ENCODE data around the gene TGIF2. TPM values are rescaled to one million over a fixed set of nuclear protein-coding genes. Genes with fewer than 3 reads are reported as not detected.

The TGIF2 gene
- total and polyA plus RNA-seq, 9 of the 15 experiments (the other 6 are each of a cell fraction or from before 2014, with no cell fraction given): 6.8 to 27.8 (median 15.7) TPM

GRCh38 chr20:36606158-36607066 is 33.0 kb downstream of the TGIF2 start (continued):
- TF ChIP-seq BRF2 (IDR thresholded peaks at IDR 0.05; ENCODE audit: borderline replicate concordance, insufficient read depth, insufficient read length): no peak
- no peak for TF ChIP-seq ELK1 (CRISPR knock-in tag; IDR thresholded peaks at IDR 0.05)
- no peak for TF ChIP-seq CCAR2 (IDR thresholded peaks at IDR 0.05; ENCODE audit: low read depth, low read length)
- TF ChIP-seq HSF4 (CRISPR knock-in tag; IDR thresholded peaks at IDR 0.05; ENCODE audit: borderline replicate concordance): no peak
- TF ChIP-seq NCOA2 (IDR thresholded peaks at IDR 0.05; ENCODE audit: partially characterized antibody in 2 of 2): no peak
- 0 out of 2 replicates have a peak, but pooled peaks have one; percentile 20 for TF ChIP-seq POLR2AphosphoS5 (IDR thresholded peaks at IDR 0.05; ENCODE audit: control insufficient read depth, insufficient read depth, low read depth, low read length)
- TF ChIP-seq L3MBTL2 (IDR thresholded peaks at IDR 0.05): no peak
- peak; percentile 75; the same call in 1 of the 2 replicates for TF ChIP-seq ZBTB7A (IDR thresholded peaks at IDR 0.05; ENCODE audit: borderline replicate concordance, control insufficient read depth, low read depth, low read length)
- TF ChIP-seq MYBL2 (IDR thresholded peaks at IDR 0.05; ENCODE audit: low read depth): no peak
- no peak for TF ChIP-seq MYBL2 (CRISPR knock-in tag; IDR thresholded peaks at IDR 0.05; ENCODE audit: borderline replicate concordance)
- TF ChIP-seq ZFP1 (CRISPR knock-in tag; IDR thresholded peaks at IDR 0.05): no peak
- no peak for TF ChIP-seq HMBOX1 (IDR thresholded peaks at IDR 0.05)
- TF ChIP-seq CTBP1 (IDR thresholded peaks at IDR 0.05; ENCODE audit: borderline replicate concordance): no peak
- TF ChIP-seq THAP7 (CRISPR knock-in tag; IDR thresholded peaks at IDR 0.05): no peak
- TF ChIP-seq NR0B1 (IDR thresholded peaks at IDR 0.05; ENCODE audit: partially characterized antibody): no peak
- TF ChIP-seq KLF6 (CRISPR knock-in tag; IDR thresholded peaks at IDR 0.05; ENCODE audit: borderline replicate concordance): no peak
- TF ChIP-seq FOS (IDR thresholded peaks at IDR 0.05; ENCODE audit: extremely low read depth, insufficient read length): no peak
- TF ChIP-seq KAT8 (IDR thresholded peaks at IDR 0.05; ENCODE audit: low read depth): no peak
- peak; percentile 33; the same call in 1 of the 2 replicates for TF ChIP-seq MAFK (IDR thresholded peaks at IDR 0.05; ENCODE audit: low read length)
- no peak for TF ChIP-seq YBX1 (IDR thresholded peaks at IDR 0.05)
- TF ChIP-seq PTBP1 (IDR thresholded peaks at IDR 0.05; ENCODE audit: low read depth, low read length): no peak
- no peak for TF ChIP-seq ZNF217 (CRISPR knock-in tag; IDR thresholded peaks at IDR 0.05)
- no peak for TF ChIP-seq POU5F1 (IDR thresholded peaks at IDR 0.05; ENCODE audit: borderline replicate concordance, low read depth, low read length, partially characterized antibody)

Measured in K562 (cell line).